Activated gamma-delta T cell (primary cell): ENCODE measurements around the gene MCM8.

Source experiments
- DNase-seq: peaks from one replicate; lab custom pipeline; 2025; lab: John Stamatoyannopoulos, UW

MCM8 gene

GRCh38 chr20:5947276-5947675, 3.2 kb upstream of the MCM8 start:
- no peak for DNase-seq

- no peak for DNase-seq
Measured at GRCh38 chr20:5949943-5950270, 545 bp upstream of the MCM8 start.

DNA sequence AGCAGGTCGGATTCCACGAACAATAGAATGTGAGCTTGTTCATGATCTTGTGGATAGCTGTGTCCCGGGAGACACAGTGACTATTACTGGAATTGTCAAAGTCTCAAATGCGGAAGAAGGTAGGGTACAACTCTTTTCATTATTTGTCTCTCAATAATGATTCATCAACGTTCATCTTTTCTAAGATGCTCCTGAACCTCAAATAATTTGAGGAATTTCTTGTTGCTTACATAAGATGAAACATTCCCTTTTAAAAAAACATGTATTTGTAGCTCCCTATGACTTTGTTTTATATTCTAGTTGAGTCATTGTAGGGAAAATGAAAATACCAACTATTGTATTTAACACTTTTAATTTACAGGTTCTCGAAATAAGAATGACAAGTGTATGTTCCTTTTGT, 17.0 kb downstream of the MCM8 start:
- DNase-seq, result no peak

DNA sequence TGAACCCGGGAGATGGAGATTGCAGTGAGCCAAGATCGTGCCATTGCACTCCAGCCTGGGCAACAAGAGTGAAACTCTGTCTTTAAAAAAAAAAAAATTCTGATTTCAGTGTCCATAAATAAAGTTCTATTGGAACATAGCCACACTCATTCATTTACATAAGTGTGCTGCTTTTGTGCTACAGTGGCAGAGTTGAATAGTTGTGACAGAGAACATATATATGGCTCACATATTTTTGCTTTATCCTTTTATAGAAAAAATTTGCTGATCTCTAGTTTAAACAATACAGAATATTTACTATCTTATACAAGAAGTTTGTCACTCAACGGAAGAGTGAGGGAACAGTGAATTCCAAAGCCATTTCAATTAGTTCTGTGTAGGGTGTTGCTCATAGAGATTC, 18.0 kb downstream of the MCM8 start:
- no peak for DNase-seq

DNA sequence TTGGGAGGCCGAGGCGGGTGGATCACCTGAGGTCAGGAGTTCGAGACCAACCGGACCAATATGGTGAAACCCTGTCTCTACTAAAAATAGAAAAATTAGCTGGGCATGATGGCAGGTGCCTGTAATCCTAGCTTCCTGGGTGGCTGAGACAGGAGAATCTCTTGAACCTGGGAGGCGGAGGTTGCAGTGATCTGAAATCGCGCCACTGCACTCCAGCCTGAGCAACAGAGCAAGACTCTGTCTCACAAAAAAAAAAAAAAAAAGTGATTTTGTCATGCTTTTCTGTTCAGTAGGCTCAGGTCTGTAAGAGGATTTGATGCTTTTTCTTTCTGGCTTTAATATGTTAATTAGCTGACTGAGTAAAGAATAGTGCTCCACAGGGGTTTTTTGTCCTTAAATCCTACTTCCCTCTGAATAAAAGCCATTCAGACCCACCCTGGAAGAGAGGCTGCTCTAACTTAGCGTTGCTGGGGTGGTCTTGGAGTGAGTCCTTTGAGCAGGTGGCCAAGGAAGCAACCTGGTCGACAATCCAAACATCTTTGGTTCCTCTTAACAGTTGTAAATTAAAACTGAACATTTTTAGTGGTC, 19.0 kb downstream of the MCM8 start:
- DNase-seq, result no peak

GRCh38 chr20:5969940-5970339, 19.5 kb downstream of the MCM8 start:
- no peak for DNase-seq

GRCh38 chr20:5970381-5970780, 19.9 kb downstream of the MCM8 start:
- DNase-seq, result no peak

GRCh38 chr20:5971203-5971602, 20.8 kb downstream of the MCM8 start:
- no peak for DNase-seq

DNA sequence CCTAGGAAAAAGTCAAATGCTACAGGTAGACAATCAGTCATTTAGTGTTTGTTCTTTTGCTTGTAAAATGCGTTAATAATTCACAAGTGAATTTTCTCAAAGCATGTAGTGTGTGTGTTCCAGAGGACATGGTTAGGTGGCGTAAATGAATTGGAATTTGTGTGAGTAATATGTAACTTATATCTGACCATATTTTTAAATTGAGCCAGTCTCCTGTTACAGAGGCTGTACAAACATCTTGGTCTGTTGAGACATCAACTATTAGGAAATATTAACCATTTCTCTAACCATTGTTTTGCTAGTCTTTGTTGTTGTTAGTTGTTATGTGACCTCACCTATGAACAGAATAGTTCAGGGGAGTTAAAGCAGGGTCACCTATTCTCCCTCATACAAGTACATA, 22.7 kb downstream of the MCM8 start:
- no peak for DNase-seq

DNA sequence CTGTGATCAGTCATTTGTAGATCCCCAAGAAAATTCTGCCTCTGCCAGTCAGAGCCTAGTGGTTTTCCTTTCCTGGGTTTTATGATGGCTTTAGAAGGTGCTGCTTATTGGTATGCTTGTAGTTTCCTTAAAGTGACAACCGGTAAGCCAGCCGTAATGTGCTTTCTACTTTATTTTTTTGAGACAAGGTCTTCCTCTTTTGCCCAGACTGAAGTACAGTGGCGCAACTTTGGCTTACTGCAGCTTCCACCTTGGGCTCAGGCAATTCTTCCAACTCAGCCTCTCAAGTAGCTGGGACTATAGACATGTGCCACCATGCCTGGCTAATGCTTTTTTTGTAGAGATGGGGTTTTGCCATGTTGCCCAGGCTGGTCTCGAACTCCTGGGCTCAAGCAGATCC, 23.5 kb downstream of the MCM8 start:
- DNase-seq, result no peak

- no peak for DNase-seq
Measured at GRCh38 chr20:5974531-5974930, 24.1 kb downstream of the MCM8 start.

DNA sequence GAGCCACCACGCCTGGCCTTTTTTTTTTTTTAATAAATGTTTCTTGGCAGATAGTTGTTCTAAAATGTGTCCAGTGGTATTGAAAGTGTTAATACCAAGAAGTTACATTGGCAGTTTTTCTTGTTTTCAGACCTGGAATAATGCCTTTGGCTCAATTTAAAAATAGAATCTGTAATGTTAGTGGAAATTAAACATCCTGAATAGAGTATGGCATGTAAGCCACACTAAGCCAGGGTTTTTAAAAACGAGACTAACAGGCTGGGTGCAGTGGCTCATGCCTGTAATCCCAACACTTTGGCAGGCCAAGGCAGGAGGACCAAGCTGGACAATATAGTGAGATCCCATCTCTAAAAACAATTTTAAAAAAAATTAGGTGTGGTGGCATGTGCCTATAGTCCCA, 25.3 kb downstream of the MCM8 start:
- no peak for DNase-seq

DNA sequence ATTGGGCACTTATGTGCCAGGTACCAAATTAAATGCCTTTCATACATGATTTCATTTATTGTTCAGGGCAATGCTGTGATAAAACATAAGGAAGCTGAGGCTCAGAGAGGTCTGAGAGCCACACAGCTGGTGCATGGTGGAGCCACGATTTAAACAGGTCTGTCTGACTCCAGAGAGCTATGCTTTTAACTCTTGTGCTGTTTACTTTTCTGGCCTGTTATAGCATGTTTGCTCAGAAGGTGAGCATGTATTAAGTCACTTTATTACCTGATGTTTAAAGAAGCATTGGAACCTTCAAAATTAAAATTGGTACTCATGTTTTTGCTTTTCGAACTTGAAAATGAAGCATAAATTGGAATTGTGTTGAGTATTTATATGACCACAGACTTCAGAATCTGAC, 26.8 kb downstream of the MCM8 start:
- DNase-seq, result no peak

DNA sequence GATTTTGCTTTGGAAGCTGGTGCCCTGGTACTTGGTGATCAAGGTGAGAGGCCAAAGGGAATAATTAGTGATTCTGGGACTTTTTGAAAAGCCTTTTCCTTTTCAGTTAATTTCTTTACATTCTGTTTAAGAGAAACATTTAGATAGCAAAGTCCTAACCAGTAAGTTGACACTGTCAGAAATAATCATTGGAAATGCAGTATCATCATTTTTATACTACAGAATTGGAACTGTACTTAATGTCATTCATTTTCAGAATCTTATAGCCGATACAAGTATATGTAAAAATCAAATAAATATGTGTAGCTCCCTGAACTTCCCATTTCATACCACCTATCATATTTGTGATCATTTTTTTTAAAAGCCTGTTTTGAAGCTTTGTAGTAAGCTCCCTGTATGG, 27.5 kb downstream of the MCM8 start:
- DNase-seq, result no peak

DNA sequence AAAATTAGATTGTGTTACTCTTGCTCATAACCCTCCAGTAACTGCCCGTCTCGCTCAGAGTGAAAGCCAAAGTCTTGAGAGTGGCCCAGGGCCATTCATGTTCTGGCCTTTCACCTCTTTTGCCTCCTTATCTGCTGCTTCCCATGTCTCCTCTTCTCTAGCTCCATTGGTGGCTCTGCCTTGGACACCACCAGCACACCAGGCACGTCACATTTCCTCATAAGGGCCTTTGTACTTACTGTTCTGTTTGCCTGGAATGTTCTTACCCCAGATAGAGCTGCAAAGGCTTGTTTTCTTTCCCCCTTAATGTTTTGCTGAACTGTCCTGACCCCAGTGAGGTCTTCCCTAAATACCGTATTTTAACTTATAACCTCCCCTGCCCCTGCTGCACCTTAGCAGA, 29.3 kb downstream of the MCM8 start:
- DNase-seq, result no peak

GRCh38 chr20:5980720-5981538, 30.5 kb downstream of the MCM8 start:
- no peak for DNase-seq

DNA sequence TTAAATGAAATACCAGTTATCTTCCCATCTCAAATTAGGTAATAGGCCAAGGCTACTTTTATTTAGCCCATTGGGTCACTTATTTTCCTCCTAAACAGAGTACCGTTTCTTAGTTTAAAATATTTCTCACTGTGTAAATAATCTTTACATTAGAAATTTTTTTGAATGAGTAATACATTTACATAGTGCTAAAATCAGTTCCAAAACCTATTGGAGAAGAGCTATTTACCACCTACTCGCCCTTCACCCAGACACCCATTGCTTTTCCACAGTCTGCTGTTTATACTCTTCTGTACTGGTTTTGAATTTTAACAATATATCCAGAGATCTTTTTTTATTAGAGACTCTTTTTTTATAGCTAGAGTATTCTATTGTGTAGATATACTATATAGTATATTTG, 36.9 kb downstream of the MCM8 start:
- DNase-seq, result no peak

DNA sequence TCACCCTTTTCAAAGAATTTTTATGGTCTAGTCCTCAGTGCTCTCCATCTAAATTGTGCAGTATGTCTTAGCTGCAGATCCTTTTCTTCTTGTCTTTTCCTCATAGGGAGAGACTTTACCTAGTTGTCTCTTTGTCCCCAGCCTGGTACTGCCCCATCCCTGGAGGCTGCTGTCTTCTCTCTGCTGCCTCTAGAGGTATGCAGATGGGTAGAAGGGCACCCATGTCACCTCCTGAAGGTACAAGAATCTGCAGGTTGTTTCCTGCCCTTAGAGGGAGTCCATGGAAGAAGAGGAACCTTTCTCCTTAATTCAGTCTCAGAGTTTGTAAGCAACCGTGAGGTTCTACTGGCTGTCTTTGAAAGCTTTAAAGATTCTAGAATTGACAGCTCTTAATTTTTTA, 39.1 kb downstream of the MCM8 start:
- DNase-seq, result no peak

DNA sequence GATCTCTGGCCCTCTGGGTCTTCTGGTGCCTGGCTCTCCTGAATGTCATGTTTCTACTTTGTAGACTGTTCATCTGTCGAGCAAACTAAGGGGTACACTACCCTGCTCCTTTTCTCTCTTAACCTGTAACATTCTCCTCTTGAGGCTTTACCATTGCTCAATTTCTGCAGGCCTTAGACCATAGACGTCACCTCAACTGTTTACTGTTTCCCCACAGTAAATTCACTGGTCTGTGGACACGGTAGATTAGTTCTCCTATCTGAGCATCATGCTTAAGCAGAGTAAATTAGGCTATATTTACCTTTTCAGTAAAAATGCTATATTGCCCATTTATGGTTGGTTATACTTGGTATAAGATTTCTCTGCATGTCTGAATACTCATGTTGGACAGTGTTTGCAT, 40.5 kb downstream of the MCM8 start:
- DNase-seq, result no peak

DNA sequence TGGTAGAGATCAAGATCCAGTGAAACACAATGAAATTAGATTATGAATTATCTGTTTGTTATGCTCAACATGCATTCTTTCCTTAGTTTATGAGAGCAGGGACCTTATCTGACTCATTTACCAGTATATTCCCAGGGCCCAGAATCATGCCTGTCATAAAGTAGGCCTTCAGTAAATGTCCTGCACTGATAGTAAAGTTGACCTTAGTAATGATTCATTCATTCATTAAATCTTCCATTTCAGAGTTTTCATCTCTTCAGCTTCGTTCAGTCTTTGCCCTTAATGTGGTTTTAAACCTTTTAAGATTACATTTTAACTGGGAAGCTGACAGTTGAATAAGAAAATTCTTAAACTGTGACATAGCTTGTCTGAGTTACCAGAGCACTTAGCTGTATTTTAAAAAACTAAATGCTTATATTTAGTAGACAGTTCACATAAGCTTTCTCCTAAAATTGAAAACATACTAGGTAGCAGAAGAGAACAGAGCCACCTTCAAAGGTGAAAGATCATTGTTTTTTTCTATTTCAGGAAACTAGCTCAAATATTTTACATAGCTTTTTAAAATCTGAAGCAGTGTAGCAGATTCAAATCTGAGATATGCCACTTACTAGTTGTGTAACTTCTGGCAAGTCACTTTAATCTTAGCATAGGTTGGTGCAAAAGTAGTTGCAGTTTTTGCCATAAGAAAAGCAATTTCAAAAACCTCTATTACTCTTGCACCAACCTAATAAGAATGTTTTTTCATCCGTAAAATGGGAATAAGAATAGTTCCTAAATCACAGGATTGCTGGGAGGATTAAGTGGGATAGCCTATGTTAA, 41.4 kb downstream of the MCM8 start:
- no peak for DNase-seq

- no peak for DNase-seq
Measured at GRCh38 chr20:5996765-5997164, 46.3 kb downstream of the MCM8 start.

DNA sequence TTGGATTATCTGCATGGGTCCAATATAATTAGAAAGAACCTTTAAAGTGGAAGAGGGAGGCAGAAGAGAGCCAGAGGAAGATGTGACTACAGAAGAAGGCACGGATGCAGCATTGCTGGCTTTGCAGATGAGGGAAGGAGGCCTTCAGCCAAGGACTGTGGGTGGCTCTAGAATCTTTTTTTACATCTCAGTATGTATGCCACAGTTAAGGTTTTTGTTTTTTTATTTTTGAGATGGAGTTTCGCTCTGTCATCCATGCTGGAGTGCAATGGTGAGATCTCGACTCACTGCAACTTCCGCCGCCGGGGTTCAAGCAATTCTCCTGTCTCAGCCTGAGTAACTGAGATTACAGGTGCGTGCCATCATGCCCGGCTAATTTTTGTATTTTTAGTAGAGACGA, 49.3 kb downstream of the MCM8 start:
- no peak for DNase-seq

GRCh38 chr20:6000871-6001270, 50.4 kb downstream of the MCM8 start:
- no peak for DNase-seq
